IMR-90 (cell line): Measurements from ENCODE around the gene PLSCR3. TPM values are rescaled to one million over a fixed set of nuclear protein-coding genes. Genes with fewer than 3 reads are reported as not detected.
A peak's percentile ranks its signal among the peaks of the same experiment; 100 is the strongest.

Experiments used
- ATAC-seq: fragments of 200-7000 bp; cut with Tn5 transposase; 2 replicates; pipeline ENCODE4 v1.9.1; 2020; ENCODE audit warnings: low read depth, mild to moderate bottlenecking, moderate library complexity
- BruUV-seq: library from RNA; stranded (reverse); fragments of 400-500 nt; replicated peaks from 2 replicates; lab custom pipeline; 2021; lab: Mats Ljungman, UMichigan
- CTCF ChIA-PET: fragments of 300-600 bp; formaldehyde crosslinking; extraction: SDS; loops from one replicate; lab custom pipeline; 2021; ENCODE audit warnings: antibody characterized with exemption; lab: Yijun Ruan, JAX
- POLR2A ChIA-PET: fragments of 300-600 bp; sonication (Branson Sonifier 250); formaldehyde crosslinking; loops from one replicate; lab custom pipeline; 2022; ENCODE audit warnings: antibody characterized with exemption; ENCODE audit not compliant: unreplicated experiment; lab: Charles Lee
- DNase-seq: peaks from one replicate; pipeline ENCODE4 v3.0.0; 2013
- H2AFZ ChIP-seq: replicated peaks from 2 replicates; pipeline ENCODE3; 2013; ENCODE audit warnings: low read length, mild to moderate bottlenecking; ENCODE audit not compliant: poor library complexity
- H2AK5ac ChIP-seq: 2 replicates; pipeline ENCODE4 v1.6.1; 2013; ENCODE audit warnings: low read depth, low read length, inconsistent platforms
- H2AK9ac ChIP-seq: replicated peaks from 2 replicates; pipeline ENCODE3; 2013; ENCODE audit warnings: mild to moderate bottlenecking, low read depth, low read length, moderate library complexity; ENCODE audit not compliant: poor library complexity
- H2BK120ac ChIP-seq: 2 replicates; pipeline ENCODE4 v1.6.1; 2013; ENCODE audit warnings: low read depth, low read length, inconsistent platforms
- H2BK15ac ChIP-seq: 3 replicates; pipeline ENCODE4 v1.6.1; 2013; ENCODE audit warnings: low read depth, low read length, inconsistent platforms
- H2BK20ac ChIP-seq: 2 replicates; pipeline ENCODE4 v1.6.1; 2013; ENCODE audit warnings: low read depth, mild to moderate bottlenecking, inconsistent platforms, low read length, moderate library complexity
- H2BK5ac ChIP-seq: 2 replicates; pipeline ENCODE4 v1.6.1; 2013; ENCODE audit warnings: mild to moderate bottlenecking, low read depth, low read length, inconsistent platforms; ENCODE audit not compliant: poor library complexity, severe bottlenecking
- H3K14ac ChIP-seq: replicated peaks from 2 replicates; pipeline ENCODE4 v1.6.1; 2013; ENCODE audit warnings: low read depth, low read length, inconsistent platforms
- H3K18ac ChIP-seq: 2 replicates; pipeline ENCODE4 v1.6.1; 2013; ENCODE audit warnings: low read depth, low read length, control low read depth
- H3K23ac ChIP-seq: 2 replicates; pipeline ENCODE4 v1.6.1; 2013; ENCODE audit warnings: low read depth, low read length, inconsistent platforms
- H3K27ac ChIP-seq: 2 replicates; pipeline ENCODE4 v1.5.1; 2013; ENCODE audit warnings: mild to moderate bottlenecking, control low read depth, low read length; ENCODE audit not compliant: insufficient read depth
- H3K27me3 ChIP-seq: 2 replicates; pipeline ENCODE4 v1.6.1; 2013; ENCODE audit warnings: low read length; ENCODE audit not compliant: control insufficient read depth, insufficient read depth
- H3K36me3 ChIP-seq: 2 replicates; pipeline ENCODE4 v1.6.1; 2013; ENCODE audit warnings: low read length, mixed read lengths; ENCODE audit not compliant: control insufficient read depth, insufficient read depth
- H3K4ac ChIP-seq: 2 replicates; pipeline ENCODE4 v1.6.1; 2013; ENCODE audit warnings: low read depth, low read length, inconsistent platforms
- H3K4me1 ChIP-seq: 2 replicates; pipeline ENCODE4 v1.6.1; 2013; ENCODE audit warnings: low read length, mixed read lengths; ENCODE audit not compliant: control insufficient read depth, insufficient read depth
- H3K4me2 ChIP-seq: 2 replicates; pipeline ENCODE4 v1.6.1; 2013; ENCODE audit warnings: low read depth, mild to moderate bottlenecking, control low read depth, low read length, moderate library complexity
- H3K4me3 ChIP-seq: 2 replicates; pipeline ENCODE4 v1.5.1; 2013; ENCODE audit warnings: low read depth, mild to moderate bottlenecking, control low read depth, low read length, moderate library complexity; ENCODE audit not compliant: insufficient read depth
- H3K56ac ChIP-seq: 2 replicates; pipeline ENCODE4 v1.6.1; 2013; ENCODE audit warnings: low read length, inconsistent platforms; ENCODE audit not compliant: insufficient read depth; ENCODE audit errors: extremely low read depth
- H3K79me1 ChIP-seq, 2 experiments: 2 replicates each; pipeline ENCODE4 v1.6.1; 2013; ENCODE audit warnings: low read length in 2 of 2, inconsistent platforms in 1 of 2, low read depth in 1 of 2
- H3K9ac ChIP-seq: 2 replicates; pipeline ENCODE4 v1.6.1; 2013; ENCODE audit warnings: low read depth, low read length, control low read depth
- H3K9me1 ChIP-seq: 2 replicates; pipeline ENCODE4 v1.6.1; 2013; ENCODE audit warnings: low read length, inconsistent platforms; ENCODE audit not compliant: insufficient read depth
- H3K9me3 ChIP-seq: 2 replicates; pipeline ENCODE4 v1.6.1; 2013; ENCODE audit warnings: low read length; ENCODE audit not compliant: control insufficient read depth, insufficient read depth
- H4K20me1 ChIP-seq: 2 replicates; pipeline ENCODE4 v1.6.1; 2013; ENCODE audit warnings: low read length, inconsistent platforms; ENCODE audit not compliant: insufficient read depth
- H4K5ac ChIP-seq: 2 replicates; pipeline ENCODE4 v1.6.1; 2013; ENCODE audit warnings: mild to moderate bottlenecking, low read depth, low read length, control low read depth
- H4K8ac ChIP-seq, 2 experiments: 2 replicates each; pipeline ENCODE4 v1.6.1; 2013; ENCODE audit warnings: low read depth in 2 of 2, low read length in 2 of 2, control low read depth in 1 of 2, inconsistent platforms in 1 of 2
- H4K91ac ChIP-seq: 2 replicates; pipeline ENCODE4 v1.6.1; 2013; ENCODE audit warnings: low read depth, low read length, inconsistent platforms; ENCODE audit not compliant: insufficient read depth
- MAFK ChIP-seq: IDR thresholded peaks from 2 replicates; pipeline ENCODE4 v1.6.1; 2012; ENCODE audit warnings: low read depth, low read length, improper control_type of control experiment
- MAZ ChIP-seq: IDR thresholded peaks from 2 replicates; pipeline ENCODE4 v1.6.1; 2012; ENCODE audit warnings: low read depth, mild to moderate bottlenecking, low read length, improper control_type of control experiment, moderate library complexity, borderline replicate concordance
- MXI1 ChIP-seq: IDR thresholded peaks from 2 replicates; pipeline ENCODE4 v1.6.1; 2012; ENCODE audit warnings: low read depth, mild to moderate bottlenecking, low read length, moderate library complexity, borderline replicate concordance
- RAD21 ChIP-seq: IDR thresholded peaks from 2 replicates; pipeline ENCODE4 v1.6.1; 2012; ENCODE audit warnings: low read length, improper control_type of control experiment
- WGBS, 2 experiments: methylation state at CpG; one replicate each; pipeline versions ENCODE4 v1.1.5 to v1.1.7; 2013; ENCODE audit warnings: missing lambda C conversion rate in 2 of 2; ENCODE audit not compliant: insufficient read length in 1 of 2; ENCODE audit errors: extremely low coverage in 2 of 2; 5-methylcytosine and 5-hydroxymethylcytosine counted together
- dilution Hi-C: fragments of 300-500 bp; cut with HindIII; formaldehyde crosslinking; loops from one replicate; pipeline ENCODE4 v1.14.3; 2018; ENCODE audit warnings: low sequenced_read_pairs; ENCODE audit not compliant: unreplicated experiment
- in situ Hi-C: fragments of 300-500 bp; cut with MboI; formaldehyde crosslinking; loops from 3 replicates; pipeline ENCODE4 v1.14.3; 2019; ENCODE audit warnings: low sequenced_read_pairs, inconsistent platforms, mixed read lengths
- intact Hi-C: fragments of 100-400 bp; cut with micrococcal nuclease; formaldehyde crosslinking; loops from 2 replicates; pipeline ENCODE4 v1.10.0; 2022
- polyA plus RNA-seq, 3 experiments: library from polyadenylated mRNA; depleted of rRNA; stranded (reverse); fragments of >200 nt; gene quantifications; 2 replicates each; pipeline ENCODE4 v1.2.3, GENCODE V29; 2012; ENCODE audit warnings: low replicate concordance in 1 of 3
- total RNA-seq: library from RNA; depleted of rRNA; stranded (reverse); fragments of >200 nt; gene quantifications from 2 replicates; pipeline ENCODE4 v1.2.3, GENCODE V29; 2012
- TF ChIP-seq, protein P1 (sequence below): fragments of 150-350 bp; IDR thresholded peaks from 2 replicates; pipeline ENCODE4 v1.6.1; 2016; ENCODE audit warnings: low read depth, mild to moderate bottlenecking, low read length, moderate library complexity, borderline replicate concordance

The PLSCR3 gene
- total and polyA plus RNA-seq, 2 of the 4 experiments (the other 2 are of a cell fraction): 6.1 to 116 TPM

DNA sequence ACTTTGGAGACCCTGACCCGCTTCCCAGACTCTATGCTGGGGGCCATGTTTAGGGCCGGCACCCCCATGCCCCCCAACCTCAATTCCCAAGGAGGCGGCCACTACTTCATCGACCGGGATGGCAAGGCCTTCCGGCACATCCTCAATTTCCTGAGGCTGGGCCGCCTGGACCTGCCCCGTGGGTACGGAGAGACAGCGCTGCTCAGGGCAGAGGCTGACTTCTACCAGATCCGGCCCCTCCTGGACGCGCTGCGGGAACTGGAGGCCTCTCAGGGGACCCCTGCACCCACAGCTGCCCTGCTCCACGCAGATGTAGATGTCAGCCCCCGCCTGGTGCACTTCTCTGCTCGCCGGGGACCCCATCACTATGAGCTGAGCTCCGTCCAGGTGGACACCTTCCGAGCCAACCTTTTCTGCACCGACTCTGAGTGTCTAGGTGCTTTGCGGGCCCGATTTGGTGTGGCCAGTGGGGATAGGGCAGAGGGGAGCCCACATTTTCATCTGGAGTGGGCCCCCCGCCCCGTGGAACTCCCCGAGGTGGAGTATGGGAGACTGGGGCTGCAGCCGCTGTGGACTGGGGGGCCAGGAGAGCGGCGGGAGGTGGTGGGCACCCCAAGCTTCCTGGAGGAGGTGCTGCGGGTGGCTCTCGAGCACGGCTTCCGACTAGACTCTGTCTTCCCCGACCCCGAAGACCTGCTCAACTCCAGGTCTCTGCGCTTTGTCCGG lies 41.3 kb downstream of the PLSCR3 start (continued):
- TF ChIP-seq, protein P1, sequence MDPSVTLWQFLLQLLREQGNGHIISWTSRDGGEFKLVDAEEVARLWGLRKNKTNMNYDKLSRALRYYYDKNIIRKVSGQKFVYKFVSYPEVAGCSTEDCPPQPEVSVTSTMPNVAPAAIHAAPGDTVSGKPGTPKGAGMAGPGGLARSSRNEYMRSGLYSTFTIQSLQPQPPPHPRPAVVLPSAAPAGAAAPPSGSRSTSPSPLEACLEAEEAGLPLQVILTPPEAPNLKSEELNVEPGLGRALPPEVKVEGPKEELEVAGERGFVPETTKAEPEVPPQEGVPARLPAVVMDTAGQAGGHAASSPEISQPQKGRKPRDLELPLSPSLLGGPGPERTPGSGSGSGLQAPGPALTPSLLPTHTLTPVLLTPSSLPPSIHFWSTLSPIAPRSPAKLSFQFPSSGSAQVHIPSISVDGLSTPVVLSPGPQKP: no peak

DNA sequence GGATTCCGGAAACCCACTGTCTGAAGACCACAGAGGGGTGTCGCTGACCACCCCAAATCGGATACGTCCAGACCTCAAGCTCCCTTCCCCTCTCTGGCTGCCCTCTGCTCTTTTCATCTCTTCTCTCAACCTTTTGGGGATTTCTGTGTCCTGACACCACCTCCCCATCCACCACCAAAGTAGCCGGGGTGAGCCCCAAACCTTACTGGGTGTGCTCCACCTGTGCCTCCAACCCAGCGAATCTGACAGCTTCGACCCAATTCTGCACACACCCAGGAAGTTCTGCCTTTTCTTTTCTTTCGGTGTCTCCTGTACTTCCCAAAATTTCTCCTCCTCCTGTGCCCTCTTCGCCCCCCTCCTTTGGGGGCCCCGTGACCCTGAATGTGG lies 41.8 kb downstream of the PLSCR3 start:
- Histone ChIP-seq H3K4ac (peak overlapping the region; percentile 93), H2AK9ac (peak overlapping the region; percentile 99), H2BK20ac (no peak overlapping the region), H3K56ac (peak overlapping the region; percentile 93), H3K9me3 (no peaks in the 10 kb centered on the region), H2AFZ (peak overlapping the region; percentile 93), H2BK120ac (peak overlapping the region; percentile 75), H2BK5ac (peak overlapping the region; percentile 94), H4K5ac (peak overlapping the region; percentile 63), H3K27ac (peak overlapping the region; percentile 95), H3K18ac (peak overlapping the region; percentile 88), H3K9ac (peak overlapping the region; percentile 95), H4K20me1 (peaks cover 32% of the 10 kb centered on the region), H3K27me3 (no peaks in the 10 kb centered on the region), H3K36me3 (no peaks in the 10 kb centered on the region), H3K79me1 (peaks cover 24 to 63% of the 10 kb centered on the region in 2 experiments; a peak in 3 of 4 replicates), H3K4me3 (peak overlapping the region; percentile 93), H3K9me1 (peaks cover 27% of the 10 kb centered on the region), H3K4me1 (peaks cover 39% of the 10 kb centered on the region), H4K8ac (peak overlapping the region; percentile 93 to 97), H3K14ac (peak overlapping the region; percentile 92), H2AK5ac (peak overlapping the region; percentile 99), H4K91ac (peak overlapping the region; percentile 89), H3K23ac (peak overlapping the region; percentile 93; the same call in 1 of the 2 replicates), H2BK15ac (peak overlapping the region; percentile 96; the same call in 2 of the 3 replicates), H3K4me2 (peak overlapping the region; percentile 89)
- in situ Hi-C loops (loop anchor here (10.0 kb wide), 1 partner anchor 202 kb away; the partner anchor contains the start of gene TNFSF13), dilution Hi-C loops (no loop called here), intact Hi-C loops (loop anchor here (5.0 kb wide), 3 partner anchors 85 to 485 kb away; partner anchors contain the start of genes FGF11, SENP3 and TMEM102)
- no peak for DNase-seq
- 37% methylated on average over 7 of the region's 10 CpGs; no CpG with 5 or more reads in 1 of the 2 experiments for WGBS, 2 experiments
- TF ChIP-seq RAD21 (peak; percentile 33; the same call in 1 of the 2 replicates), MAZ (no peak), MXI1 (no peak), MAFK (no peak)
- CTCF ChIA-PET: no interaction called here
- ATAC-seq: no peak
- BruUV-seq: no TSS peak
- POLR2A ChIA-PET: no interaction called here
